Vagina (tissue), 2 donors: Measurements from ENCODE around the gene SDF2.

ENCODE experiments used
- POLR2A ChIP-seq, 2 donors: fragments of 450-650 bp; IDR thresholded peaks; one replicate each; pipeline ENCODE4 v1.6.1; 2017; ENCODE audit warnings: antibody characterized with exemption in 2 of 2, mild to moderate bottlenecking in 2 of 2, moderate library complexity in 2 of 2
- TF ChIP-seq, protein P1 (sequence below), 3 experiments: fragments of 450-650 bp in 2 of 3; fragments of 200-600 bp in 1 of 3; sonication (generic) in 1 of 3; IDR thresholded peaks; one replicate each; pipeline ENCODE4 v1.5.1; 2017 to 2019; ENCODE audit warnings: antibody characterized with exemption in 3 of 3, mild to moderate bottlenecking in 2 of 3, moderate library complexity in 2 of 3

DNA sequence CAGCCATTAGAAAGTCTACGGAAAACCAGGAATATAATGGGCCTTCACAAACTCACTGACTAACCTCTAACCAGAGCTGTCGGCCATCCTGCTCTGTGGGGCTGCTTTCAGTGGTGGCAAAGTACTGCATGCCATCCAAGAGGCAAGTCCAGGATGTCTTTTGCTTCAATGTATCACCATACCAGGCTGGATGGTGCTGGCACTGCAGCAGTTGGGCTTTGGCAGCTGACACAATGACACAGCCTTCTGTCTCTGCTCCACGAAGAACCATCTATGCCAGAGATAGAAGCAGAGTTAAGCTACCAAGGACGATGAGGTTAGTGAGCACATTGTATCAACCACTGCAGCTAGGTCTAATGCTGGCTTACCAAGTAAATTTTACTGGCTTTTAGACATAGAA is 38.0 kb downstream of the SDF2 start:
- TF ChIP-seq, protein P1, sequence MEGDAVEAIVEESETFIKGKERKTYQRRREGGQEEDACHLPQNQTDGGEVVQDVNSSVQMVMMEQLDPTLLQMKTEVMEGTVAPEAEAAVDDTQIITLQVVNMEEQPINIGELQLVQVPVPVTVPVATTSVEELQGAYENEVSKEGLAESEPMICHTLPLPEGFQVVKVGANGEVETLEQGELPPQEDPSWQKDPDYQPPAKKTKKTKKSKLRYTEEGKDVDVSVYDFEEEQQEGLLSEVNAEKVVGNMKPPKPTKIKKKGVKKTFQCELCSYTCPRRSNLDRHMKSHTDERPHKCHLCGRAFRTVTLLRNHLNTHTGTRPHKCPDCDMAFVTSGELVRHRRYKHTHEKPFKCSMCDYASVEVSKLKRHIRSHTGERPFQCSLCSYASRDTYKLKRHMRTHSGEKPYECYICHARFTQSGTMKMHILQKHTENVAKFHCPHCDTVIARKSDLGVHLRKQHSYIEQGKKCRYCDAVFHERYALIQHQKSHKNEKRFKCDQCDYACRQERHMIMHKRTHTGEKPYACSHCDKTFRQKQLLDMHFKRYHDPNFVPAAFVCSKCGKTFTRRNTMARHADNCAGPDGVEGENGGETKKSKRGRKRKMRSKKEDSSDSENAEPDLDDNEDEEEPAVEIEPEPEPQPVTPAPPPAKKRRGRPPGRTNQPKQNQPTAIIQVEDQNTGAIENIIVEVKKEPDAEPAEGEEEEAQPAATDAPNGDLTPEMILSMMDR (IDR thresholded peaks at IDR 0.05) = no peak
- TF ChIP-seq POLR2A (IDR thresholded peaks at IDR 0.05) = no peak
